K562 (cell line): ENCODE measurements around the gene ANKRD10. TPM values are rescaled to one million over a fixed set of nuclear protein-coding genes. Genes with fewer than 3 reads are reported as not detected.

Experiments
- ATF1 ChIP-seq, 2 experiments: fragments of 450-650 bp in 1 of 2; IDR thresholded peaks; 2 replicates each; pipeline ENCODE4 v1.6.1; 2016; ENCODE audit warnings: missing compliant biosample characterization in 1 of 2, missing genetic modification characterization in 1 of 2
- ATF4 ChIP-seq: fragments of 450-650 bp; formaldehyde crosslinking; IDR thresholded peaks from 2 replicates; pipeline ENCODE4 v1.4.0; 2022; ENCODE audit warnings: mild to moderate bottlenecking, moderate library complexity
- CBFA2T3 ChIP-seq: fragments of 450-650 bp; IDR thresholded peaks from 2 replicates; pipeline ENCODE4 v1.6.1; 2017
- CREB3 ChIP-seq: fragments of 450-650 bp; conservative IDR thresholded peaks from 2 replicates; pipeline ENCODE4 v1.6.1; 2016; ENCODE audit warnings: missing genetic modification characterization, low read depth, mild to moderate bottlenecking, missing compliant biosample characterization, moderate library complexity
- IRF9 ChIP-seq: fragments of 450-650 bp; IDR thresholded peaks from 2 replicates; pipeline ENCODE4 v1.6.1; 2016; ENCODE audit warnings: missing biosample characterization, missing genetic modification characterization
- KAT8 ChIP-seq: fragments of 450-650 bp; IDR thresholded peaks from 2 replicates; pipeline ENCODE4 v1.6.1; 2016; ENCODE audit warnings: low read depth, mild to moderate bottlenecking
- KDM1A ChIP-seq, 2 experiments: fragments of 450-650 bp; IDR thresholded peaks; 2 replicates each; pipeline ENCODE4 v1.6.1; 2016; ENCODE audit warnings: mild to moderate bottlenecking in 2 of 2
- MBD1 ChIP-seq: fragments of 250-450 bp; sonication (Bioruptor Pico); IDR thresholded peaks from 2 replicates; pipeline ENCODE4 v1.8.0; 2022; ENCODE audit warnings: inconsistent platforms
- NCOR1 ChIP-seq: fragments of 450-650 bp; IDR thresholded peaks from 2 replicates; pipeline ENCODE4 v1.6.1; 2016; ENCODE audit warnings: mild to moderate bottlenecking, moderate library complexity
- NONO ChIP-seq, 2 experiments: fragments of 200-400 bp in 1 of 2; fragments of 450-650 bp in 1 of 2; formaldehyde crosslinking in 1 of 2; IDR thresholded peaks; 2 replicates each; pipeline ENCODE4 v1.6.1; 2017; ENCODE audit warnings: low read depth in 2 of 2, mild to moderate bottlenecking in 2 of 2, moderate library complexity in 2 of 2, low read length in 1 of 2
- NR3C1 ChIP-seq: sonication (generic); formaldehyde crosslinking; IDR thresholded peaks from 2 replicates; pipeline ENCODE4 v1.8.1; 2022; ENCODE audit warnings: missing genetic modification reagents
- NUFIP1 ChIP-seq: fragments of 450-650 bp; IDR thresholded peaks from 2 replicates; pipeline ENCODE4 v1.6.1; 2018; ENCODE audit not compliant: partially characterized antibody
- PCBP1 ChIP-seq: fragments of 200-400 bp; formaldehyde crosslinking; IDR thresholded peaks from 2 replicates; pipeline ENCODE4 v1.6.1; 2018; ENCODE audit warnings: mild to moderate bottlenecking, low read depth, low read length; ENCODE audit not compliant: poor library complexity, severe bottlenecking
- RAD21 ChIP-seq, 2 experiments: fragments of 250-450 bp in 1 of 2; fragments of 450-650 bp in 1 of 2; sonication (Bioruptor Pico) in 1 of 2; formaldehyde crosslinking in 1 of 2; IDR thresholded peaks in 1 of 2; conservative IDR thresholded peaks in 1 of 2; 2 replicates each; pipeline versions ENCODE4 v1.4.0 to v1.8.0; 2020 to 2022; ENCODE audit warnings: mild to moderate bottlenecking in 2 of 2, moderate library complexity in 1 of 2
- SETDB1 ChIP-seq: IDR thresholded peaks from one replicate; pipeline ENCODE4 v1.6.1; 2012; ENCODE audit warnings: low read length, control low read depth, inconsistent platforms
- SRSF1 ChIP-seq: fragments of 200-400 bp; formaldehyde crosslinking; IDR thresholded peaks from 2 replicates; pipeline ENCODE4 v1.6.1; 2017; ENCODE audit warnings: mild to moderate bottlenecking, low read depth, low read length, moderate library complexity
- TRIM28 ChIP-seq: fragments of 450-650 bp; IDR thresholded peaks from 2 replicates; pipeline ENCODE4 v1.6.1; 2017
- ZBTB2 ChIP-seq: fragments of 450-650 bp; IDR thresholded peaks from 2 replicates; pipeline ENCODE4 v1.6.1; 2016; ENCODE audit warnings: antibody characterized with exemption
- ZBTB9 ChIP-seq: fragments of 450-650 bp; formaldehyde crosslinking; IDR thresholded peaks from 2 replicates; pipeline ENCODE4 v1.4.0; 2020; ENCODE audit warnings: mild to moderate bottlenecking, moderate library complexity
- ZNF232 ChIP-seq: sonication (generic); formaldehyde crosslinking; IDR thresholded peaks from 2 replicates; pipeline ENCODE4 v1.8.0; 2022; ENCODE audit warnings: mild to moderate bottlenecking, missing genetic modification reagents
- ZNF696 ChIP-seq: fragments of 250-450 bp; sonication (Bioruptor Pico); conservative IDR thresholded peaks from 2 replicates; pipeline ENCODE4 v1.4.0; 2020; ENCODE audit warnings: mild to moderate bottlenecking, moderate library complexity
- polyA plus RNA-seq, 8 experiments: library from polyadenylated mRNA; depleted of rRNA in 4 of 8; stranded (reverse) in 5 of 8; unstranded in 3 of 8; fragments of >200 nt; fragmentation: Nextera tagmentation in 2 of 8; fragmentation: Illumina TruSeq in 1 of 8; extraction: Ambion mirVana in 2 of 8; extraction: Trizol in 1 of 8; gene quantifications; 2 replicates each; pipeline versions ENCODE4 v1.2.1 to v1.2.3, GENCODE V29; 2011 to 2014; ENCODE audit warnings: inconsistent platforms in 1 of 8, missing spikeins in 1 of 8
- total RNA-seq, 7 experiments: library from RNA; depleted of rRNA in 6 of 7; stranded (reverse); fragments of >200 nt in 6 of 7; fragmentation: Illumina TruSeq in 2 of 7; extraction: Trizol in 2 of 7; gene quantifications; 2 replicates each; pipeline versions ENCODE4 v1.2.1 to v1.2.3, GENCODE V29; 2011 to 2021; ENCODE audit warnings: low replicate concordance in 1 of 7

ANKRD10 gene
- total and polyA plus RNA-seq, 9 of the 15 experiments (the other 6 are each of a cell fraction or from before 2014, with no cell fraction given), result 21.7 to 183 (median 45.0) TPM

GRCh38 chr13:110914331-110915056 is 375 bp downstream of the ANKRD10 start (continued):
- TF ChIP-seq ZBTB2 (no peak), SETDB1 (no peak), NR3C1 (no peak; the same call in 1 of the 2 replicates), MBD1 (CRISPR knock-in tag) (no peak), KAT8 (no peak), IRF9 (tag) (no peak), RAD21 (CRISPR knock-in tag; conservative IDR thresholded peaks at IDR 0.05 in 1 of 2, IDR thresholded peaks at IDR 0.05 in 1 of 2) (no peak), TRIM28 (no peak), NONO (IDR thresholded peaks at IDR 0.05; ENCODE audit: low read depth in 2 of 2, low read length in 1 of 2) (peak in 1 of 2 experiments; percentile 41; a peak in 1 of 4 replicates), ZNF232 (CRISPR knock-in tag) (no peak), ZBTB9 (CRISPR knock-in tag) (no peak), NUFIP1 (no peak), CBFA2T3 (no peak), ZNF696 (CRISPR knock-in tag) (no peak), SRSF1 (no peak), KDM1A (IDR thresholded peaks at IDR 0.05) (no peak), PCBP1 (no peak), CREB3 (tag) (no peak), NCOR1 (0 out of 2 replicates have a peak, but pooled peaks have one; percentile 10), ATF1 (CRISPR knock-in tag; IDR thresholded peaks at IDR 0.05) (no peak), ATF1 (tag; IDR thresholded peaks at IDR 0.05) (peak; percentile 25; the same call in 1 of the 2 replicates), ATF4 (CRISPR knock-in tag) (no peak)
